HG03457 (cell line): ENCODE results near the gene PLCH1.

Source experiments
- ATAC-seq: cut with Tn5 transposase; IDR thresholded peaks from one replicate; pipeline ENCODE4 v1.9.1; 2021; ENCODE audit warnings: moderate number of reproducible peaks; ENCODE audit not compliant: unreplicated experiment

PLCH1 gene

DNA sequence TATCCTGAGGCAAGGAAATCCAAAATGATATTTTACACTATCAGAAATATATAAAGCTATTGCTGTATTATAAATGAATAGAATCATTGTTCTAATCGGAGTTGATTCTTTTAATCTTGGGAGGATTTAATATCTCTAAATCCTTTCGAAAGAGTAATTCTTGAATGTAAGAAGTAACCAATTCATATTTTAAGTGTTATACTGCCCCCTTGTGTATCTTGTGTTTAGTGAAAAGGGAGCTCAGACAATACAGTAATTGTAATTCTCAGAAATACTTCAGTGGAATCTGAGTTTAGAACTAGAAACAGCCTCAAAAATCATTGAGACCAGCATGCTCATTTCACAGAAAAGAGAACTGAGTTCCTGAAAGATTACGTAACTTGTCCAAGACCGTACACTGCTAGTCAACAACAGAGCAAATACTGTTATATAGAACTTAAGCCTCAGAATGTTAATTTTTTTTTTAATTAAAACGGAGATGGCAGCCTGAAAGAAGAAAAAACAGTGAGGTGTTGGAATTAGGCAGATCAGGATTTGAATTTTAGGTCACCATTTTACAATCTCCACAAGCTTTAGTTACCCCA, 42.9 kb downstream of the PLCH1 start:
- ATAC-seq: no peak

- ATAC-seq: no peak
These were observed 47.3 kb downstream of the PLCH1 start for GRCh38 chr3:155697542-155697941.

- ATAC-seq: no peak
These were observed 54.0 kb downstream of the PLCH1 start for GRCh38 chr3:155690921-155691320.

GRCh38 chr3:155688481-155688880, 56.4 kb downstream of the PLCH1 start:
- ATAC-seq: no peak

DNA sequence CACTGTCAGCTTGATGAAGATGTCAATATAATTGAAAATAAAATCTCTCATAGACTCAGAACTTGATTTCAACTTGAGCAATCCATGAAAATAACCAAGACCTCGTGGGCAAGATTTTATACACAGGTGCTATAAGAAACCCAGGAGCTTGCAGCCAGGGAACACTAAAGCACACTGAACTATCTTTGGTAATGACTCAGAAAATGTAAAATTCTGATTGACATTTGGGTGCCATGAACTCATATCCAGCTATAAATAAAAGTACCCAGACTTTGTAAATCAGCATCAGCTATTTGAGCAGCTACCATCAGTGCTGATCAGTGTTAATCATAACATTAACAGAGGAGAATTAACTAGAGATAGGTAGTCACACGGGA, 61.5 kb downstream of the PLCH1 start:
- no peak for ATAC-seq

DNA sequence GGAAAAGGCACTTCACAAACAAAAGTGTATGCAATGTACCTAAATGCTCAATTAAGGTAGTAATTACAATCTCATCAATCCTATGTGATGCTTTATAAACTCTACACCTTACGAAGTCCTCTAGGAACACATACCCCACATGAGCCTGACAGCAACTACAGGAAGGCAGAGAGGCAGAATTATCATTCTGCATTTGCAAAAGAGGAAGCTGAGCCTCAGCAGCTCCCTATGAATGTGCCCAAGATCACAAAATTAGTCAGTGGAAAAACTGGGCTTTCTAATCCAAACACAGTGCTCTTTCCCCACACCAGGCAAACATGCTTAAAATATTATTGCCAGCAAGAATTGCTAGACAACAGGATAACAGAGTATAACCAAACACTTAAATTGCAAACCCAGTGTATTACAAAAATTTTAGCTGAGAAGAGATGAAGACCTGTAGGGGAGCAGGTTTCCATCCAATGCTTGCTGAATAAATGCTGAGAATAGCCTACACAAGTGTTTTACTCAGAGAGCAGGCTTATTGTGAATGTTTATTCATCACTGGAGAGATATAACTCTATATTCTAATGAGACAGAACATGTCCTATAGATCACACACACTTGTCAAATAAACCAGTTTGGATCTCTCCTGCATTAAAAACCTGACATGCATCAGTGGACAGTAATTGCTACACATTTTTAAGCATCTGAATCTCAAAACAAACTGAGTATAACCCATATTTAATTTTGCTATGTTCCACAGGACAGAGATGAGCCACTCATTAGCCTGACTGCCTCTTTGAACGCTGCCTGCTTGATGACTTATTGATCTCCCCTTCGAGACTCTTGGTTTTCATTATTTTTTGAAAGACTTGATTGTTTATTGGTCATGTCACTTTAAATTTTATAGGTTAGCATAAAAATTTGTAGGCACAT, 62.2 kb downstream of the PLCH1 start:
- ATAC-seq: no peak

DNA sequence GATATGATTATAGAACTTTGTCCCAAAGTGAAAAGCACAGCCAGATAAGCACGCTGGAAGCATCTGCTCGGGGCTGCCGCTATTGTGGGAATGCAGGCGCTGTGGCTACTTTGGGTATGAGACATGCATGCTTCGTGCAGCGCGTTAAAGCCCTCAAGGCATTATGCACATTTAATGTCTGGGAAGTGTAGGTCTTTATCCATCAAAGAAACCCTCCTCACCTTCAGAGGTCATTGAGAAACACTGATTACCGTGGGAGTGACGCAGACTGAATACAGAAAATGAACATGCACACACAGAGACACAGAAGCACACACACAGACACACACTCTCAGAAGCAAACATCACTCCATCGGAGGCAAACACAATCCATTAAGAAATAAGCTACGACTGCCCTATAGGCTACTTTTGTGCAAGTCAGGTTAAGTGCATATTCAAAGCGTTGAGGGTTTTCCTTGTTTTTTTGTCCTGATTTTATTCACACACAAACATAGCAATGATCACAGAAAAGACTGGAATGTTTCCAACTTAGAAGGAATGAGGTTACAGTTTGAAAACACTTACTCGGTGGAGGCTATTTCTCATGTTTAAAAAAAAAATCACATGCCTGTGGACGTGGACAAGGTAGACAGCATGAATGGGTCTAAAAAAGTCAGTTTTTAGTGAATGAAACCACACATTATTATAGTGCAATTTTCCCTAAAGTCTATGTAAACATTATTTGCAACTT, 68.5 kb downstream of the PLCH1 start:
- no peak for ATAC-seq

GRCh38 chr3:155675094-155675493, 69.8 kb downstream of the PLCH1 start:
- no peak for ATAC-seq

DNA sequence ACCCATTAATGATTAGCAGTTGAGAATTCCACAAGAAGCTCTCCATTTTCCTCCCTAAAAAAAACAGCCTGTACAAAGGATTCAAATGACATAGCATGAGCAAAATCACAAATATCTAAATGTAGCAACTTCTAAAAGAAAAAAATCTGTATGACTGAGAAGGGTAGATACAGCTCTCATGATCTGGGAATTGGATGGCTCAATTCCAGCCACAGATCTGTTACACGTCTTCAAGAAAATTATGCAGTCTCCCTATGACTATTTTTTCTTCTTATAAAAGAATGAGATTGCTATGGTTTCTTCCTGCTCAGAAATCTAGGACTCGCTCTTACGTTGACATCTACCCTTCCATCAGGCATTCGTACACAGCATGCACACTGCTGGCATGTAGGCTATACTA, 71.5 kb downstream of the PLCH1 start:
- no peak for ATAC-seq

- no peak for ATAC-seq
These were observed 74.5 kb downstream of the PLCH1 start for GRCh38 chr3:155670335-155670734.

- ATAC-seq: no peak
These were observed 76.9 kb downstream of the PLCH1 start for GRCh38 chr3:155667988-155668387.

DNA sequence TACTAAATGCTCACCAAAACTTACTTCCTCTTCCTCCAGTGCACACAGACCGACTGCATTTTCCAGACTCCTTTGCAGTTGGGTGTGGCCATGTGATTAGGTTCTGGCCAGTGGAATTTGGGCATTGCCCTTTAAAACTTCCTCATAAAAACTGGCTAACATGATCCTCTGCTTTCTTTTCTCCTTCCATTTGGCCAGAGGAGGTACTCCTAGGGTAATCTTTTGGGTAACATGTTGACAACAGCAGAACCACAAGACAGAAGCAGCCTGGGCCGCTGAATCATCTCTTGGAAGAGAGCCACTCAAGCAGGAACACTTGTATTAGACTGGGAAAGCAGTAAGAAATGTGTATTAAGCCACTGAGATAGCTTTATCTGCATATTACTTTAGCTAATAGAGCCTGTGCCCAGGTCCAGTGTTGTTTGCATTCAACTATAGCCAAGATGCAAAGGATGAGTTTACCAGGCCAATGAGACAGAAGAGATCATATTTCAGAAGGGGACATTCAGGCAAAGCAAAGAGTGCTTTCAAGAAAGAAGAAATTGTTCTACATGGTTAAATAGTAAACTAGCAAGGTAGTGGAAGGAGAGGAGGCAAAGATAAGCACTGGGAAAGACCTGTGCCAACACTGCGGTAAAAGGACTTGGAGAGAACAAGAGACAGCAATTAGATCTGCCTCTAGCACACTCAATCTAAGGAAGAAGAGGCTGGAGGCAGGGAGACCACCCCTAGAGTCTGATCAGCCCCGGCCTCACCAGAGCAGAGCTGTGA, 79.8 kb downstream of the PLCH1 start:
- ATAC-seq: no peak

DNA sequence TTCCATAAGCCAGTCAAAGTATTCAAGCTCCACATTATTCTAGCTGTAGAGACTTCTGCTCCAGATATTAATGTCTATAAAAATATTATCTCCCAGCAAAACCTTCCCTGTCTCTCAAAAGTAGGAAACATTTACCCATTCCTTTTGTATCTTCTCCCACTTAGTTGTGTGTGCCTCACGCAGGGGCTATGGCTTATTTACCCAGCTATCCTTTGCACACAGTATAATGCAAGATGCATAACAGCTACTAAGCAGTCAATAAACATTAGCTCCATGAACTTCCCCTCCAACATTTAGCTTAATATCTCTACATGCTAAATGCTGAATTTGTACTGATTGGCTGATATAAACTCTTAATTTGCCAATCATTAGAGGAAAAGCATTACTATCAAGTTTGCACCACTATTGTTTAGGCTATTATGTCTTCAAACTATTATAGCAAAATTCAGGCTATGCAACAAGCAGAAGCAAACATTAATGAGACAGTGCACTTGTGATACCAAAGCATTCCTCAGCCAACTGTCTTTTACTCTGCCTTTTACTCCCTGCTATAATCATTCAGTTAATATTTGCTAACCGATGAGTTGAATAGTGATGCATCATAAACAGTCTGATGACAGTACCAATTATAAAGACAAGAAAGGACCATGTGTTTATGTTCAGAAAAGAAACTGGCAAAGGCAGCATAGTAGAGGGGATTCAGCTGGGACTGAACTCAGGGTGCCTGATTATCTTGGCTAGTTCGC, 81.2 kb downstream of the PLCH1 start:
- ATAC-seq: no peak

DNA sequence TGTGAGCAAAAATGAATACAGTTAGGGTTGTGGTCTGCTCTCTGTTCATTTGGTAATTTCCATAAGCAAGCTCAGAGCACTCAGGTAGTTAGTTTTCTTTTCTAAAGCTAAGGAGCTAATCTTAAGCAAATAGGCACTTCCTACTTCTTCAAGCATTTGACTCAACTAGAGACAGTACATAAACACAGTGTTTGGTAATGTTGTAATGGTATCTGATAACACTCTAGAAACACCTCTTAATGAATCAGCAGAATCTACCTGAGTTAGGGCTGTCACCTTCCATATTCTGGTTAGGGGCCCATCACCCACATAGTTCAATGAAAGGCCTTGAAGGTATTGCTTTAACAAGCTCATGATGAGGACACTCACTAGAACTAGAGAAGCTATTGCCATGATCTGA, 83.1 kb downstream of the PLCH1 start:
- ATAC-seq: no peak

DNA sequence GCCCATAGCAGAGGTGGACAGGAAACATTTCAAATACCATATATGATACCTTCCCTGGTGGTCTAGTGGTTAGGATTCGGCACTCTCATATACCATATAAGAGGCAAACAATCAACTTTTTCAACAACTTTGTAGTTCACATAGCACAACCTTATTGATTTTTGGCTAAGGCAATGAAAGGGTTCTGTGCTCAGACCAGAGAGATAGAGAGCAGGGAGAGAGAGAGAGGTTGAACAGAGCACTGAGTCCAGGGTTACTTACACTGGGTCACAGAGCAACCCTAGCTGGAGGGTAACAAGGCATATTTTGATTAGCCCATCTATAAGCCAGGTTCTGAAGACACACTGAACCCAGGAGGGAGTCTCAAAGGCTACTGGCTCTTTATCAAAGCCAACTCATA, 83.8 kb downstream of the PLCH1 start:
- no peak for ATAC-seq

GRCh38 chr3:155658671-155659261, 86.1 kb downstream of the PLCH1 start:
- ATAC-seq: no peak

GRCh38 chr3:155658006-155658405, 86.9 kb downstream of the PLCH1 start:
- ATAC-seq: no peak

DNA sequence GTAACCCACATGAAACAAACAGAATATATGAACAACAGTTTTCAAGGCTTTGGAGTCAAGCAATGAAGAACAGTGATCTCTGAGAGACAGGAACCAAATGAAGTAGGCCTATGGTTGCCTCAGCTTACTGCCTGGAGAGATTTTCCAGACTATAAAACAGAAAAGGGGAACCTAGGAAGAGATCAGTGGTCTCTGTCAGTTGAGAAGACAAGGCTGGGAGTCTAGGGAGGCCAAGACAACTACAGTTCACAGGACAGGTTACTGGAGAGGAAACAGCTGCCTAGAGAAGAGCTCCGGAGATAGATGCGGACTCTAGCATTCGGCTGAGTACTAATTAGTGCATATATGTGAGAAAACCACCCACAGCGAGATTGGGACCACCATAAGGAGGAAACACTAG, 87.7 kb downstream of the PLCH1 start:
- no peak for ATAC-seq

DNA sequence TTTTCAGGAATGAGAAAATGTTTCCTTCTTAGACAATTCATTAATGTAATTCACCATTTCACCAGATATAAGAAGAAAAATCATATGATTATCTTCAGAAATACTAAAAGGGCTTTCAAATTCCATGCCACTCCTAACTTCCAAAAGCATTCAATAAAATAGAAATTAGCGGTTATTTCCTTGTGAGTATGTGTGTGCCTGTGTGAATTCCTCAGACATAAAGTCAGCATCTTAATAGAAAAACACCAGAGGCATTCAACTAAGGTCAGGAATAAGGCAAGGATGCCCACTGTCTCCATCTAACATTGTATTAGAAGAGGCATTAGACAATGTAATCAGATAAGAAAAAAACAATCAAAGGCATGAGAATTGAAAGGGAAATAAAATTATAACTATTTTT, 88.4 kb downstream of the PLCH1 start:
- ATAC-seq: no peak
